Measurements from ENCODE around the gene SLC13A3.

SLC13A3 gene

GRCh38 chr20:46651091-46651962, at the start of gene SLC13A3:
Gene SLC13A3, minus strand, starts transcription at chr20:46651459. Its CDS starts 38 bp downstream, at chr20:46651421.
- no peak for TF ChIP-seq CTCF (IDR thresholded peaks at IDR 0.05; ENCODE audit: low read depth, low read length)
- no peak within 1 kb of the TSS for H3K4me3 ChIP-seq (replicated peaks in 1 of 2; ENCODE audit: low read depth in 2 of 2, low read length in 2 of 2)
- DNase-seq (ENCODE audit: low read depth in 2 of 2) = no peak

- no peak for DNase-seq (ENCODE audit: low read depth in 2 of 2)
- H3K4me3 ChIP-seq (replicated peaks in 1 of 2; ENCODE audit: low read depth in 2 of 2, low read length in 2 of 2) = no peak overlapping the region
- no peak for TF ChIP-seq CTCF (IDR thresholded peaks at IDR 0.05; ENCODE audit: low read depth, low read length)
Observed at GRCh38 chr20:46701057-46701456, 49.8 kb upstream of the SLC13A3 start.

- no peak for DNase-seq (ENCODE audit: low read depth in 2 of 2)
- no peak for TF ChIP-seq CTCF (IDR thresholded peaks at IDR 0.05; ENCODE audit: low read depth, low read length)
- no peak overlapping the region for H3K4me3 ChIP-seq (replicated peaks in 1 of 2; ENCODE audit: low read depth in 2 of 2, low read length in 2 of 2)
Observed at GRCh38 chr20:46700481-46700880, 49.2 kb upstream of the SLC13A3 start.

GRCh38 chr20:46699651-46700359, 48.5 kb upstream of the SLC13A3 start:
- peak; percentile 61 to 62 for DNase-seq (ENCODE audit: low read depth in 2 of 2)
- peak; percentile 81 for TF ChIP-seq CTCF (IDR thresholded peaks at IDR 0.05; ENCODE audit: low read depth, low read length)
- no peak overlapping the region for H3K4me3 ChIP-seq (replicated peaks in 1 of 2; ENCODE audit: low read depth in 2 of 2, low read length in 2 of 2)

GRCh38 chr20:46698788-46699187, 47.5 kb upstream of the SLC13A3 start:
- DNase-seq (ENCODE audit: low read depth in 2 of 2) = peak in 1 of 2 donors; percentile 22
- TF ChIP-seq CTCF (IDR thresholded peaks at IDR 0.05; ENCODE audit: low read depth, low read length) = no peak
- no peak overlapping the region for H3K4me3 ChIP-seq (replicated peaks in 1 of 2; ENCODE audit: low read depth in 2 of 2, low read length in 2 of 2)

- H3K4me3 ChIP-seq (replicated peaks in 1 of 2; ENCODE audit: low read depth in 2 of 2, low read length in 2 of 2) = no peak overlapping the region
- no peak for DNase-seq (ENCODE audit: low read depth in 2 of 2)
- no peak for TF ChIP-seq CTCF (IDR thresholded peaks at IDR 0.05; ENCODE audit: low read depth, low read length)
Observed at GRCh38 chr20:46696791-46697279, 45.6 kb upstream of the SLC13A3 start.
